GM12878 (cell line): ENCODE results near the gene DCAF5. TPM values are rescaled to one million over a fixed set of nuclear protein-coding genes. Genes with fewer than 3 reads are reported as not detected.

Source experiments
- BHLHE40 ChIP-seq, 2 experiments: fragments of 450-650 bp in 1 of 2; IDR thresholded peaks; 2 replicates each; pipeline ENCODE4 v1.6.1; 2011 to 2017; ENCODE audit warnings: low read depth in 2 of 2, borderline replicate concordance in 1 of 2, improper control_type of control experiment in 1 of 2, low read length in 1 of 2, mild to moderate bottlenecking in 1 of 2
- CREB1 ChIP-seq: IDR thresholded peaks from 2 replicates; pipeline ENCODE4 v1.6.1; 2012; ENCODE audit warnings: low read depth, mild to moderate bottlenecking, inconsistent platforms
- EP300 ChIP-seq, 2 experiments: fragments of 150-350 bp in 1 of 2; IDR thresholded peaks; 2 replicates each; pipeline ENCODE4 v1.6.1; 2011 to 2012; ENCODE audit warnings: low read depth in 2 of 2, low read length in 2 of 2, borderline replicate concordance in 1 of 2, improper control_type of control experiment in 1 of 2, inconsistent platforms in 1 of 2; ENCODE audit not compliant: control insufficient read depth in 1 of 2
- ESRRA ChIP-seq: IDR thresholded peaks from 2 replicates; pipeline ENCODE4 v1.6.1; 2012; ENCODE audit warnings: mild to moderate bottlenecking, low read length, improper control_type of control experiment
- ETV6 ChIP-seq, 2 experiments: fragments of 450-650 bp in 1 of 2; IDR thresholded peaks in 1 of 2; conservative IDR thresholded peaks in 1 of 2; 2 replicates each; pipeline ENCODE4 v1.6.1; 2014; ENCODE audit warnings: antibody characterized with exemption in 1 of 2, borderline replicate concordance in 1 of 2, low read depth in 1 of 2, mild to moderate bottlenecking in 1 of 2, moderate library complexity in 1 of 2
- HDAC6 ChIP-seq: fragments of 200-600 bp; sonication (generic); IDR thresholded peaks from one replicate; pipeline ENCODE4 v1.8.0; 2017; ENCODE audit warnings: antibody characterized with exemption; ENCODE audit not compliant: unreplicated experiment
- MYC ChIP-seq: IDR thresholded peaks from 2 replicates; pipeline ENCODE4 v1.6.1; 2011; ENCODE audit warnings: mild to moderate bottlenecking, low read length, moderate library complexity, inconsistent platforms; ENCODE audit not compliant: insufficient read depth, insufficient replicate concordance, insufficient read length, severe bottlenecking
- NRF1 ChIP-seq: conservative IDR thresholded peaks from 2 replicates; pipeline ENCODE4 v1.6.1; 2011; ENCODE audit warnings: mild to moderate bottlenecking, low read depth, low read length, improper control_type of control experiment
- STAT3 ChIP-seq: IDR thresholded peaks from 2 replicates; pipeline ENCODE4 v1.6.1; 2011; ENCODE audit warnings: low read depth, low read length, improper control_type of control experiment
- SUZ12 ChIP-seq: fragments of 200-600 bp; sonication (generic); IDR thresholded peaks from one replicate; pipeline ENCODE4 v1.6.1; 2018; ENCODE audit warnings: antibody characterized with exemption, mild to moderate bottlenecking; ENCODE audit not compliant: unreplicated experiment
- polyA plus RNA-seq, 11 experiments: library from polyadenylated mRNA; depleted of rRNA in 4 of 11; unstranded in 6 of 11; stranded (reverse) in 5 of 11; fragments of >200 nt; fragmentation: Nextera tagmentation in 4 of 11; fragmentation: Illumina TruSeq in 1 of 11; extraction: Ambion mirVana in 4 of 11; extraction: Trizol in 1 of 11; gene quantifications; 1 replicate in 1 of 11; 2 replicates in 10 of 11; pipeline versions ENCODE4 v1.2.1 to v1.2.3, GENCODE V29; 2011 to 2016; ENCODE audit warnings: inconsistent platforms in 2 of 11, missing spikeins in 2 of 11, low read depth in 1 of 11
- total RNA-seq, 4 experiments: library from RNA; depleted of rRNA in 3 of 4; stranded (reverse); fragments of >200 nt in 3 of 4; fragmentation: Illumina TruSeq in 1 of 4; extraction: Trizol in 1 of 4; gene quantifications; 2 replicates each; pipeline versions ENCODE4 v1.2.1 to v1.2.3, GENCODE V29; 2013 to 2021
- TF ChIP-seq, protein P1 (sequence below): fragments of 150-350 bp; IDR thresholded peaks from 2 replicates; pipeline ENCODE4 v1.6.1; 2016; ENCODE audit warnings: low read depth, low read length
- TF ChIP-seq, protein P2 (sequence below): IDR thresholded peaks from 2 replicates; pipeline ENCODE4 v1.6.1; 2012; ENCODE audit warnings: low read depth, low read length, improper control_type of control experiment
- TF ChIP-seq, protein P3 (sequence below): fragments of 450-650 bp; formaldehyde crosslinking; IDR thresholded peaks from 2 replicates; pipeline ENCODE4 v1.4.0; 2022; ENCODE audit warnings: mild to moderate bottlenecking, moderate library complexity
- TF ChIP-seq, protein P4 (sequence below): fragments of 450-650 bp; IDR thresholded peaks from 2 replicates; pipeline ENCODE4 v1.6.1; 2018; ENCODE audit warnings: mild to moderate bottlenecking, low read depth, moderate library complexity; ENCODE audit not compliant: partially characterized antibody

The DCAF5 gene
- total and polyA plus RNA-seq, 10 of the 15 experiments (the other 5 are each of a cell fraction or from before 2014, with no cell fraction given): 6.8 to 38.1 (median 19.1) TPM

DNA sequence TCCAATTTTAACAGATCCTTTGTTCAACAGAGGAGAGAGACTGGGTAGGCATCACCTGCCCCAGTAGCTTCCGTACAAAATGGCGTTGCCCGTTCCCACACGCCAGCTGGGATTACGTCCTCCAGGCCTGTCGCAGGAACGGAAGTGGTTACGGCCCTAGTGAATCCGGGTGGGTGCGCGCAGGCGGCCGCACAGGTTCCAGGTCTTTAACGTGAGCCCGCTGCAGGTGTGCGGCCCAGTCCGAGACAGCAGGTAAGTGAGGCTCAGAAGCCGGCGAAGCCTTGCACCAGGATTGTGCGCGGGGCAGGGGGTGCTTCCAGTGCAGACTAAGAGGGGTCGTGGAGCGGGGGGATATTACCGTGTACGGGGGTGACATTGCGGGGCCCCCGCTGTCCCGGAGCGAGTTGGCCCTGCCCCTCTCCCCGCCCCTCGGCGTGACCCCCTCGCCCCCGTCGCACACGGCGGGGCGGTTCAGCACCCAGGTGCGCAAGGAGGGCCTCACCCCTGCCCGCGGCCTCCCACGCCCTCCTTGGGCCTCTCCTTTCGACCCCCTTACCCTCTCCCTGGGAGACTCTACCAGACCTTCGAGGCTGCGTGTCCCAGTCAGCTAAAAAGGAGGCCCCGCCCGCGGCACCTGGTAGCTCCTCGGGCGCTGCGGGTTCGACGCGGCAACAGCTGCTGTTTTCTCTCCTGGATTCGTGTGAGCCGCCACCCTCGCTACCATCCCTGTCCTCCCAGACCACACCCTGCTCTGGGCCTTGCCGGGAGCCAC lies 38.6 kb upstream of the DCAF5 start, which contains the start of gene EXD2 (continued):
- TF ChIP-seq, protein P1, sequence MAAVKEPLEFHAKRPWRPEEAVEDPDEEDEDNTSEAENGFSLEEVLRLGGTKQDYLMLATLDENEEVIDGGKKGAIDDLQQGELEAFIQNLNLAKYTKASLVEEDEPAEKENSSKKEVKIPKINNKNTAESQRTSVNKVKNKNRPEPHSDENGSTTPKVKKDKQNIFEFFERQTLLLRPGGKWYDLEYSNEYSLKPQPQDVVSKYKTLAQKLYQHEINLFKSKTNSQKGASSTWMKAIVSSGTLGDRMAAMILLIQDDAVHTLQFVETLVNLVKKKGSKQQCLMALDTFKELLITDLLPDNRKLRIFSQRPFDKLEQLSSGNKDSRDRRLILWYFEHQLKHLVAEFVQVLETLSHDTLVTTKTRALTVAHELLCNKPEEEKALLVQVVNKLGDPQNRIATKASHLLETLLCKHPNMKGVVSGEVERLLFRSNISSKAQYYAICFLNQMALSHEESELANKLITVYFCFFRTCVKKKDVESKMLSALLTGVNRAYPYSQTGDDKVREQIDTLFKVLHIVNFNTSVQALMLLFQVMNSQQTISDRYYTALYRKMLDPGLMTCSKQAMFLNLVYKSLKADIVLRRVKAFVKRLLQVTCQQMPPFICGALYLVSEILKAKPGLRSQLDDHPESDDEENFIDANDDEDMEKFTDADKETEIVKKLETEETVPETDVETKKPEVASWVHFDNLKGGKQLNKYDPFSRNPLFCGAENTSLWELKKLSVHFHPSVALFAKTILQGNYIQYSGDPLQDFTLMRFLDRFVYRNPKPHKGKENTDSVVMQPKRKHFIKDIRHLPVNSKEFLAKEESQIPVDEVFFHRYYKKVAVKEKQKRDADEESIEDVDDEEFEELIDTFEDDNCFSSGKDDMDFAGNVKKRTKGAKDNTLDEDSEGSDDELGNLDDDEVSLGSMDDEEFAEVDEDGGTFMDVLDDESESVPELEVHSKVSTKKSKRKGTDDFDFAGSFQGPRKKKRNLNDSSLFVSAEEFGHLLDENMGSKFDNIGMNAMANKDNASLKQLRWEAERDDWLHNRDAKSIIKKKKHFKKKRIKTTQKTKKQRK: no peak
- TF ChIP-seq, protein P2, sequence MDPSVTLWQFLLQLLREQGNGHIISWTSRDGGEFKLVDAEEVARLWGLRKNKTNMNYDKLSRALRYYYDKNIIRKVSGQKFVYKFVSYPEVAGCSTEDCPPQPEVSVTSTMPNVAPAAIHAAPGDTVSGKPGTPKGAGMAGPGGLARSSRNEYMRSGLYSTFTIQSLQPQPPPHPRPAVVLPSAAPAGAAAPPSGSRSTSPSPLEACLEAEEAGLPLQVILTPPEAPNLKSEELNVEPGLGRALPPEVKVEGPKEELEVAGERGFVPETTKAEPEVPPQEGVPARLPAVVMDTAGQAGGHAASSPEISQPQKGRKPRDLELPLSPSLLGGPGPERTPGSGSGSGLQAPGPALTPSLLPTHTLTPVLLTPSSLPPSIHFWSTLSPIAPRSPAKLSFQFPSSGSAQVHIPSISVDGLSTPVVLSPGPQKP: no peak
- TF ChIP-seq STAT3: no peak
- TF ChIP-seq, protein P3, sequence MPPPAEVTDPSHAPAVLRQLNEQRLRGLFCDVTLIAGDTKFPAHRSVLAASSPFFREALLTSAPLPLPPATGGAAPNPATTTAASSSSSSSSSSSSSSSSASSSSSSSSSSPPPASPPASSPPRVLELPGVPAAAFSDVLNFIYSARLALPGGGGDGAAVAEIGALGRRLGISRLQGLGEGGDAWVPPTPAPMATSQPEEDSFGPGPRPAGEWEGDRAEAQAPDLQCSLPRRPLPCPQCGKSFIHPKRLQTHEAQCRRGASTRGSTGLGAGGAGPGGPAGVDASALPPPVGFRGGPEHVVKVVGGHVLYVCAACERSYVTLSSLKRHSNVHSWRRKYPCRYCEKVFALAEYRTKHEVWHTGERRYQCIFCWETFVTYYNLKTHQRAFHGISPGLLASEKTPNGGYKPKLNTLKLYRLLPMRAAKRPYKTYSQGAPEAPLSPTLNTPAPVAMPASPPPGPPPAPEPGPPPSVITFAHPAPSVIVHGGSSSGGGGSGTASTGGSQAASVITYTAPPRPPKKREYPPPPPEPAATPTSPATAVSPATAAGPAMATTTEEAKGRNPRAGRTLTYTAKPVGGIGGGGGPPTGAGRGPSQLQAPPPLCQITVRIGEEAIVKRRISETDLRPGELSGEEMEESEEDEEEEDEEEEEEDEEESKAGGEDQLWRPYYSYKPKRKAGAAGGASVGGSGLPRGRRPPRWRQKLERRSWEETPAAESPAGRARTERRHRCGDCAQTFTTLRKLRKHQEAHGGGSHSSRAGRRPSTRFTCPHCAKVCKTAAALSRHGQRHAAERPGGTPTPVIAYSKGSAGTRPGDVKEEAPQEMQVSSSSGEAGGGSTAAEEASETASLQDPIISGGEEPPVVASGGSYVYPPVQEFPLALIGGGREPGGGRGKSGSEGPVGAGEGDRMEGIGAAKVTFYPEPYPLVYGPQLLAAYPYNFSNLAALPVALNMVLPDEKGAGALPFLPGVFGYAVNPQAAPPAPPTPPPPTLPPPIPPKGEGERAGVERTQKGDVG (CRISPR knock-in tag): no peak
- no peak for TF ChIP-seq SUZ12
- no peak for TF ChIP-seq HDAC6
- peak; percentile 4 to 58; a peak in 2 of 4 replicates for TF ChIP-seq BHLHE40 (IDR thresholded peaks at IDR 0.05; ENCODE audit: borderline replicate concordance in 1 of 2, low read depth in 2 of 2, low read length in 1 of 2)
- TF ChIP-seq, protein P4, sequence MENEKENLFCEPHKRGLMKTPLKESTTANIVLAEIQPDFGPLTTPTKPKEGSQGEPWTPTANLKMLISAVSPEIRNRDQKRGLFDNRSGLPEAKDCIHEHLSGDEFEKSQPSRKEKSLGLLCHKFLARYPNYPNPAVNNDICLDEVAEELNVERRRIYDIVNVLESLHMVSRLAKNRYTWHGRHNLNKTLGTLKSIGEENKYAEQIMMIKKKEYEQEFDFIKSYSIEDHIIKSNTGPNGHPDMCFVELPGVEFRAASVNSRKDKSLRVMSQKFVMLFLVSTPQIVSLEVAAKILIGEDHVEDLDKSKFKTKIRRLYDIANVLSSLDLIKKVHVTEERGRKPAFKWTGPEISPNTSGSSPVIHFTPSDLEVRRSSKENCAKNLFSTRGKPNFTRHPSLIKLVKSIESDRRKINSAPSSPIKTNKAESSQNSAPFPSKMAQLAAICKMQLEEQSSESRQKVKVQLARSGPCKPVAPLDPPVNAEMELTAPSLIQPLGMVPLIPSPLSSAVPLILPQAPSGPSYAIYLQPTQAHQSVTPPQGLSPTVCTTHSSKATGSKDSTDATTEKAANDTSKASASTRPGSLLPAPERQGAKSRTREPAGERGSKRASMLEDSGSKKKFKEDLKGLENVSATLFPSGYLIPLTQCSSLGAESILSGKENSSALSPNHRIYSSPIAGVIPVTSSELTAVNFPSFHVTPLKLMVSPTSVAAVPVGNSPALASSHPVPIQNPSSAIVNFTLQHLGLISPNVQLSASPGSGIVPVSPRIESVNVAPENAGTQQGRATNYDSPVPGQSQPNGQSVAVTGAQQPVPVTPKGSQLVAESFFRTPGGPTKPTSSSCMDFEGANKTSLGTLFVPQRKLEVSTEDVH: peak; percentile 75
- no peak for TF ChIP-seq NRF1
- peak; percentile 80 for TF ChIP-seq CREB1
- TF ChIP-seq MYC: no peak
- no peak for TF ChIP-seq EP300 (IDR thresholded peaks at IDR 0.05; ENCODE audit: borderline replicate concordance in 1 of 2, control insufficient read depth in 1 of 2, low read depth in 2 of 2, low read length in 2 of 2)
- TF ChIP-seq ESRRA: no peak
- TF ChIP-seq ETV6 (conservative IDR thresholded peaks at IDR 0.05 in 1 of 2, IDR thresholded peaks at IDR 0.05 in 1 of 2; ENCODE audit: borderline replicate concordance in 1 of 2, low read depth in 1 of 2): no peak
